Superior temporal gyrus (tissue), 1 donor: ENCODE measurements around the gene STEAP1.

ENCODE experiments used
- DNase-seq: peaks from one replicate; pipeline ENCODE4 v3.0.0-alpha.2; 2016; ENCODE audit errors: extremely low spot score

Gene STEAP1

DNA sequence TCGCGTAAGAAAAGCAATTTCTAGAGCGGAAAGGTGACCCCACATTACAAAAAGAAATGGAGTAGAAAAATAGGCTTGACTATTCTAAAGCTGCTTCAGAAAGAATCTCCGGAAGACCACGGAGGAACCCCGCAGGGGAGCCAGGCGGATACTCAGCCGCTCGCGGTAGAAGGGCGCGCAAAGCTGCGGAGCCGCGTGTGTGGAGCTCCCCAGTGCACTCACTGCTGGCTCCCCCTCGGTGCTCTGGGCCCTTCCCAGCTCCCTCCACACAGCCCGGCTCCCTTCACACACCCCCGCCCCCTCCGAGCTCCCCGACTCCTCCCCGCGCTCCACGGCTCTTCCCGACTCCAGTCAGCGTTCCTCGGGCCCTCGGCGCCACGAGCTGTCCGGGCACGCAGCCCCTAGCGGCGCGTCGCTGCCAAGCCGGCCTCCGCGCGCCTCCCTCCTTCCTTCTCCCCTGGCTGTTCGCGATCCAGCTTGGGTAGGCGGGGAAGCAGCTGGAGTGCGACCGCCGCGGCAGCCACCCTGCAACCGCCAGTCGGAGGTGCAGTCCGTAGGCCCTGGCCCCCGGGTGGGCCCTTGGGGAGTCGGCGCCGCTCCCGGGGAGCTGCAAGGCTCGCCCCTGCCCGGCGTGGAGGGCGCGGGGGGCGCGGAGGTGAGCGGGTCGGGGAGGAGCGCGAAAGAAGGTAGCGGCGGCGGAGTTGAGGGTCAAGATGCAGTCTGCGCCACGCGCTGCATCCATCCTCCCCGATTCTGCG lies 57.3 kb downstream of the STEAP1 start, which contains the start of gene STEAP2:
STEAP2 (plus strand) TSS at position 350 of the 758 bp plus-strand sequence. CDS start 13,343 bp downstream, outside the sequence.
- peak; percentile 54 for DNase-seq

DNA sequence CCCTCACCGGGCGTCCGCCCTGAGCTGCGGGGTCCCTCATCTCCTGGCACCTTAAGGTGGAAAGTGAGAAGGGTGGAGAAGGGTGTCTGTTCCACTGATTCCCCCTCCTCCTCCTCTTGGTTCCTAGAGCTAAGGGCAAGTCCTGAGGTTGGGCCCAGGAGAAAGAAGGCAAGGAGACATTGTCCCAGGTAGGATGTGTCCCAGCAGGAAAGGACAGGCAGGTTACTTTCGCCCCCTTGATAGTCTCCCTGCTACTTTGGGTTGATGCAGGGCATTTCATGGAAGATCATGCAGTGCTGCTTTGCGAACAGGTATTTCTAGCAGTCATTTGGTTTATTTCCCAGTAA lies 57.9 kb downstream of the STEAP1 start:
- DNase-seq = no peak

DNA sequence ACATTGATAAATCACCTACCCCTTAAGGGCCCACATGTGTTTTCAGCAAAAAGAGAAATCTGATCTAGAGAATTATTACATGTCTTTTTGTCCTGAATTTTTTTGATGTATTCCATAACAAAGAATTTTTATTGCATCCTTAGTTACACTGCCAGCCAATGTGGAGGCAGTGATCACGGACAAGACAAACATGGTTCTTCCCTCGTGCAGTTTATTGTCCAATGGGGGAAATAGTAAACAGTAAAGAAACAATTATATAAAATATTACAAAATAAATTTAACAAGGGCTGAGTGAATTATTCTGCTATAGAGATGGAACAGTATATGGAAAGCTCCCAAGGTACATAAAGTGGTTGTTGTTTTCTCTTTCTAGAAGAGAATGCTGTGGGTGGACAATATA lies 59.3 kb downstream of the STEAP1 start:
- DNase-seq = no peak
